ENCODE results near the gene TSEN2. TPM values are rescaled to one million over a fixed set of nuclear protein-coding genes. Genes with fewer than 3 reads are reported as not detected.

The TSEN2 gene
- total and polyA plus RNA-seq, 10 donors: 10.6 to 21.5 (median 14.4) TPM

- peaks cover 0 to 18% (median 0%) of the 10 kb centered on the region in 7 donors for H3K27me3 ChIP-seq (replicated peaks in 1 of 7)
- H3K9me3 ChIP-seq: no peaks in the 10 kb centered on the region
- H3K27ac ChIP-seq: no peak overlapping the region
- 79 to 85% (median 82%) methylated on average over 20 of the region's 20 CpGs for WGBS, 5 donors
- DNase-seq: no peak
- no peak overlapping the region for H3K4me3 ChIP-seq
- no peaks in the 10 kb centered on the region for H3K36me3 ChIP-seq
- TF ChIP-seq, protein P1, sequence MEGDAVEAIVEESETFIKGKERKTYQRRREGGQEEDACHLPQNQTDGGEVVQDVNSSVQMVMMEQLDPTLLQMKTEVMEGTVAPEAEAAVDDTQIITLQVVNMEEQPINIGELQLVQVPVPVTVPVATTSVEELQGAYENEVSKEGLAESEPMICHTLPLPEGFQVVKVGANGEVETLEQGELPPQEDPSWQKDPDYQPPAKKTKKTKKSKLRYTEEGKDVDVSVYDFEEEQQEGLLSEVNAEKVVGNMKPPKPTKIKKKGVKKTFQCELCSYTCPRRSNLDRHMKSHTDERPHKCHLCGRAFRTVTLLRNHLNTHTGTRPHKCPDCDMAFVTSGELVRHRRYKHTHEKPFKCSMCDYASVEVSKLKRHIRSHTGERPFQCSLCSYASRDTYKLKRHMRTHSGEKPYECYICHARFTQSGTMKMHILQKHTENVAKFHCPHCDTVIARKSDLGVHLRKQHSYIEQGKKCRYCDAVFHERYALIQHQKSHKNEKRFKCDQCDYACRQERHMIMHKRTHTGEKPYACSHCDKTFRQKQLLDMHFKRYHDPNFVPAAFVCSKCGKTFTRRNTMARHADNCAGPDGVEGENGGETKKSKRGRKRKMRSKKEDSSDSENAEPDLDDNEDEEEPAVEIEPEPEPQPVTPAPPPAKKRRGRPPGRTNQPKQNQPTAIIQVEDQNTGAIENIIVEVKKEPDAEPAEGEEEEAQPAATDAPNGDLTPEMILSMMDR (IDR thresholded peaks at IDR 0.05 in 8 of 11, conservative IDR thresholded peaks at IDR 0.05 in 3 of 11): no peak
- no peak for TF ChIP-seq POLR2AphosphoS5 (IDR thresholded peaks at IDR 0.05)
- TF ChIP-seq POLR2A (IDR thresholded peaks at IDR 0.05): no peak
- intact Hi-C loops (cut with DNase I; ENCODE audit: low total_unique reads): no loop called here
- H3K4me1 ChIP-seq: peaks cover 0 to 9% (median 0%) of the 10 kb centered on the region in 6 donors
These were observed 41.4 kb upstream of the TSEN2 start for GRCh38 chr3:12442654-12443501.

DNA sequence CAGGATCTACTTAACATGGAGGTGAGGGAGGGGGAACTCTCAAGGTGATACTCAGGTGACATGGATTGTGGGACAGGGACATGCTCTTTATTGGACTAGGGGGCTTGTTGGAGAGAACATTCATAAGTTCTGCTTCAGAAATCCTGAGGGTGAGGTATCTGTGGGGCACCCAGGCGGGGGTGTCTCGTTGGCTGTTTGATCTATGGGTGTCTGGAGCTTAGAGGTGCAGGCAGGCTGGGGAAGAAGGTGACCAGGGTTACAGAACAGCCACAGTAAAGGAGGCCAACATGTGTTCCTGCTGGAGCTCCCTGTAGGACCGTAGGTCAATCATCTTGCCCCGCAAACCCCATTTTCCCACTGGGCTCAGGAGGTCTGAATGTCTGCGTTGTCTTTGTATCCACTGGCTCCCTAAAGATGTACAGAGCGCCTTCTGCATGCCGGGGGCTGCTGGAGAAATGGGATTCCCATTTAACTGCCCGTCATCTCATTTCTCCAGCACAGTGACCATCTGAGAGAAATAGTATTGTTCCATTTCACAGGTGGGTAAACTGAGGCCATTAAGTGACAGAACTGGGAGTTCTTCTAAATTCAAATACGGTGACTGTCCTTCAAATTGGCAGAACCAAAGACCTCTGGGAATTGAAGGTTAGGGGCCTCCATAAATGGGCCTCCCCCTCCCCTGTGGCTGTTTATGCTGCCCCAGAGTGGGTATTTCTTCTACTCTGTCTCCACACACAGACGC lies 40.3 kb upstream of the TSEN2 start:
- TF ChIP-seq, protein P1 (IDR thresholded peaks at IDR 0.05 in 8 of 11, conservative IDR thresholded peaks at IDR 0.05 in 3 of 11): no peak
- TF ChIP-seq POLR2A (IDR thresholded peaks at IDR 0.05) (no peak), POLR2AphosphoS5 (IDR thresholded peaks at IDR 0.05) (no peak)
- Histone ChIP-seq H3K4me3 (no peak overlapping the region), H3K4me1 (peaks cover 0 to 9% (median 0%) of the 10 kb centered on the region in 6 donors), H3K36me3 (no peaks in the 10 kb centered on the region), H3K27me3 (replicated peaks in 1 of 7) (peaks cover 0 to 18% (median 0%) of the 10 kb centered on the region in 7 donors), H3K27ac (no peak overlapping the region), H3K9me3 (no peaks in the 10 kb centered on the region)
- intact Hi-C loops (cut with DNase I; ENCODE audit: low total_unique reads): no loop called here
- WGBS, 5 donors: 91 to 98% (median 96%) methylated on average over 10 of the region's 10 CpGs
- DNase-seq: no peak

DNA sequence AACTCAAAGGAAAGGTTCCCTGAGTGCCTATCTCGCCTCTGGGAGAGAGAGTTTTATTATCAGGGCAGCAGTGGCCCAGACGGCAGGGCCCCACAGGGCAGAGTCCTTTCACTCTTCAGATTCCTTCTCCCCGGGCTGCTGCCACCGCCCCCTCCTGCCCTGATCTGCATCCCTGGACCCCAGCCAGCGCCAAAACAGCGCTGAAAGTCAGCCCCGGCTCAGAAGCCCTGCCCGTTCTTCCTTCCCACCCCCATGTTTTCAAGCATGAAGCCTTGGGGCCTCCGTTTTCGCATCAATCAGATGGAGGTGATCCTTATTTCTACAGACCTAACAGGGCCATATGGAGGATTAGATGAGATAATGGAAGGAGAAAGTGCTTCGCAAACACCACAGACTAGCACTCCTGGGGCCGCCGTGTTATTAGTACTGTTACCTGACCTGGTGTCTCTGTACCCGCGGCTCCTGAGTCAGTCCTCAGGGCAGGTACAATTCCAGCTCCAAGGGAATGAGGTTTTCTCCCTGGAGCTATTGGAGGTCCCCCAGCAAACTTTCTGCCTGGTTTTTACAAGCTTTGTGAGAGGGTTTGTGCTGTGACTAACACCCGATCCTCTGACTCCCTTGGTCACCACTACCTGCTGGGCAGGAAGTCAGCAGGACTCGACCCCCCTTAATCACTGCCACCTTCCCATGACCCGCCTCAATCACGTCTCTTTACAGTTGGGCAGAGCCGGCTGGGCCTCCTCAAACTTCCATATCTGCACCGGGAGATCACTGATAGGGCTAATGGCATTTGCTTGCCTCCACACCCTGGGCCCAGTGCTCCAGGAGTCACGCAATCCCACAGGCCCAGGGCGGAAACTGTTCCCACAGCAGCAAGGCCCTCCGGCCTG lies 39.5 kb upstream of the TSEN2 start:
- Histone ChIP-seq H3K27ac (no peak overlapping the region), H3K4me3 (no peak overlapping the region), H3K9me3 (no peaks in the 10 kb centered on the region), H3K4me1 (peaks cover 0 to 9% (median 0%) of the 10 kb centered on the region in 6 donors), H3K27me3 (replicated peaks in 1 of 7) (peaks cover 0 to 18% (median 0%) of the 10 kb centered on the region in 7 donors), H3K36me3 (no peaks in the 10 kb centered on the region)
- DNase-seq: no peak
- TF ChIP-seq, protein P1 (IDR thresholded peaks at IDR 0.05 in 8 of 11, conservative IDR thresholded peaks at IDR 0.05 in 3 of 11): no peak
- TF ChIP-seq POLR2A (IDR thresholded peaks at IDR 0.05) (no peak), POLR2AphosphoS5 (IDR thresholded peaks at IDR 0.05) (no peak)
- WGBS, 5 donors: 75 to 81% (median 77%) methylated on average over 24 of the region's 24 CpGs
- intact Hi-C loops (cut with DNase I; ENCODE audit: low total_unique reads): no loop called here

Data from spleen (tissue), 11 donors.